DLD1 (cell line): ENCODE measurements around the gene CLDN6.
"Not testable (repeated sequence)": the region's sequence is repeated elsewhere in the genome, so short reads cannot be mapped to it uniquely, and the experiment has no call there.

Source experiments
- in situ Hi-C: cut with HindIII; loops from 2 replicates; pipeline ENCODE4 v1.10.0; 2017; ENCODE audit warnings: low sequenced_read_pairs

CLDN6 gene

DNA sequence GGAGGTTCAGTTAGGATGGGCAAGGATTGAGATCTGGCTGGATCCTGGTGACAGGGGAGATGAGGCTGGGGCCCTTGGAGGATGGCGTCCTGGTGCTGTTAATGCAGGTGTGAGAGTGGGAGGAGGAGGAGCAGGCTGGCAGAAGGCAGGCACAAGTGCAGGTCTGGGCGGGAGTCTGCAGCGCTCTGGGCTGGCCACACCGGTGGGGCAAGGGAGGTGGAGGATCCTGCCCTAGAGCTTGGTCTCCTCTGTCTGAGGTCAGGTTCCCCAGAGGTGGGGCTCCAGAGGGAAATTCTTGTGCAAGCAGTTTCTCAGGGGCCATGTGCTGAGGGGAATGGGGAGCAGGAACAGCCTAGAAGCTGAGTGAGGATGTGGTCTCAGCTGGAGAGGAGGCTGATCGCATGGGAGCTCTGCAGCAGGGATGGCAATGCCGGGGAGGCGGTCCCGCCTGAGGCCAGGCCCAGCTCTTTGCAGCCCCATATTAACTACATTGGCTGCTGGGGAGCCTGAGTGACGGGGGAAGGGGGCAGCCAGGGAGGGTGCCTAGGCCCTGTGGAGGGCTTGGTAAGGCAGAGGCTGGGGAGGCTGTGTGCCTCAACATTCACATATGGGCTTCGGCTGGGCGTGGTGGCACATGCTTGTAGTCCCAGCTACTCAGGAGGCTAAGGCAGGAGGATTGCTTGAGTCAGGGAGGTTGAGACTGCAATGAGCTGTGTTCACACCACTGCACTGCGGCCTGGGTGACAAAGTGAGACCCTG lies 34.8 kb upstream of the CLDN6 start:
- in situ Hi-C loops = not testable (repeated sequence)

DNA sequence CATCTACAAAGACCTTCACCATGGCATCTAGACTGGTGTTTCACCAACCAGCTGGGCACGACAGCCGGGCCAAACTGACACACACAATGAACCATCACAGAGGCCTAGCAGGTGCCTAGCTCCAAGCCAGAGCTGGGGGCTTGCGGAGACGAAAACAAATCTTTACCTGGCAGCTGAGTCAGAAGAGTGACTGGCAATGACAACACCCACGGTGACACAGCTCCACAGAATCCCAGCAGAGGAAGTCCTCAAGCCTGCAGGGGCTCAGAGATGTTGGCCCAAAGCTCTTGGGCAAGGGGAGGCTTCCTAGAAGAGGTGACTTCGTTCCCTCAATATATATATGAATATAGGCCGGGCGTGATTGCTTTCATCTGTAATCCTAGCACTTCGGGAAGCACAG lies 33.5 kb upstream of the CLDN6 start:
- in situ Hi-C loops = no loop called here

DNA sequence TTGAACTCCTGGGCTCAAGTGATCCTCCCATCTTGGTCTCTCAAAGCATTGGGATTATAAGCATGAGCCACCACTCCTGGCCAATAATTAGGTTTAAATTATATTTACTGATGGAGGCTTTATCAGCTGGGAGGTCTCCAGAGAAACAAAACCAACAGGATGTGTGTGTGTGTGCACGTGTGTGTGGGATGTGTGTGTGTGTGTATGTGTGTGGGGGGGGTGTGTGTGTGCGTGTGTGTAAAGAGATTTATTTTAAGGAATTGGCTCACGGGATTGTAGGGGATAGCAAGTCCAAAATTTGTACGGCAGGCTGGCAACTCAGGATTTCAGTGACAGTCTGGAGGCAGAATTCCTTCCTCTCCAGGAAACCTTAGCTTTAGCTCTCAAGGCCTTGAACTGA lies 33.0 kb upstream of the CLDN6 start:
- in situ Hi-C loops = no loop called here

DNA sequence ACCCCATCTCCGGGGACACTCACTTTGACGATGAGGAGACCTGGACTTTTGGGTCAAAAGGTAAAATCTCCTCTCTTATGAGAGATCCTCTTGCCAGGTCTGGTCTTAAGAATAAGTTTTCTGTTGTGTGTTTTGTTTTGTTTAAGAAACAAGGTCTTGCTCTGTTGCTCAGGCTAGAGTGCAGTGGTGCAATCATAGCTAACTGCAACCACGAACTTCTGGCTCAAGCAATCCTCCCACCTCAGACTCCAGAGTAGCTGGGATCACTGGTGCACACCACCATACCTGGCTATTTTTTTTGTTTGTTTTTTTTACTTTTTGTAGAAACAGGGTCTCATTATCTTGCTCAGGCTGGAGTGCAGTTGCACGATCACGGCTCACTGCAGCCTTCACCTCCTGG lies 32.5 kb upstream of the CLDN6 start:
- in situ Hi-C loops = no loop called here

DNA sequence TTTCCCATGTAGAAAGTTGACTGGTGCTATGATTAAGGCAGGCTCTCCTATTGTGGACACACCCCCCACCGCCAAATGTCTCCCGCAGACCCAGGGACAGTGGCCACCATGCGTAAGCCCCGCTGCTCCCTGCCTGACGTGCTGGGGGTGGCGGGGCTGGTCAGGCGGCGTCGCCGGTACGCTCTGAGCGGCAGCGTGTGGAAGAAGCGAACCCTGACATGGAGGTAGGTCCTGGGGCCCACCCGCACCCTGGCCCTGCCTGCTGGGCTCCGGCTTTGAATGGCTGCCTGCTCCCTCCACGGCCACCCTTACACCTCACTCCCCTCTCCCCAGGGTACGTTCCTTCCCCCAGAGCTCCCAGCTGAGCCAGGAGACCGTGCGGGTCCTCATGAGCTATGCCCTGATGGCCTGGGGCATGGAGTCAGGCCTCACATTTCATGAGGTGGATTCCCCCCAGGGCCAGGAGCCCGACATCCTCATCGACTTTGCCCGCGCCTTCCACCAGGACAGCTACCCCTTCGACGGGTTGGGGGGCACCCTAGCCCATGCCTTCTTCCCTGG lies 32.0 kb upstream of the CLDN6 start:
- in situ Hi-C loops = no loop called here

DNA sequence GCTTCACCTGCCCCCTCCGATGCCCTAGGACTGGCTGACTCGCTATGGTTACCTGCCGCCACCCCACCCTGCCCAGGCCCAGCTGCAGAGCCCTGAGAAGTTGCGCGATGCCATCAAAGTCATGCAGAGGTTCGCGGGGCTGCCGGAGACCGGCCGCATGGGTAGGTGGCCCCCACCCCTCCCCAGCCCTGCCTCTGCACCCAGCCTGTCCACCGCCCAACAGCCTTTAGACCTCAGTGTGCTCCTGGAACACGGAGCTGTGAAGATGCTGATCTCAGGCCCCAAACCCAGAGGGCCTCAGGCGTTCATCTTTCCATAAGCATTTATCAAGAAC lies 29.4 kb upstream of the CLDN6 start:
- in situ Hi-C loops = no loop called here

DNA sequence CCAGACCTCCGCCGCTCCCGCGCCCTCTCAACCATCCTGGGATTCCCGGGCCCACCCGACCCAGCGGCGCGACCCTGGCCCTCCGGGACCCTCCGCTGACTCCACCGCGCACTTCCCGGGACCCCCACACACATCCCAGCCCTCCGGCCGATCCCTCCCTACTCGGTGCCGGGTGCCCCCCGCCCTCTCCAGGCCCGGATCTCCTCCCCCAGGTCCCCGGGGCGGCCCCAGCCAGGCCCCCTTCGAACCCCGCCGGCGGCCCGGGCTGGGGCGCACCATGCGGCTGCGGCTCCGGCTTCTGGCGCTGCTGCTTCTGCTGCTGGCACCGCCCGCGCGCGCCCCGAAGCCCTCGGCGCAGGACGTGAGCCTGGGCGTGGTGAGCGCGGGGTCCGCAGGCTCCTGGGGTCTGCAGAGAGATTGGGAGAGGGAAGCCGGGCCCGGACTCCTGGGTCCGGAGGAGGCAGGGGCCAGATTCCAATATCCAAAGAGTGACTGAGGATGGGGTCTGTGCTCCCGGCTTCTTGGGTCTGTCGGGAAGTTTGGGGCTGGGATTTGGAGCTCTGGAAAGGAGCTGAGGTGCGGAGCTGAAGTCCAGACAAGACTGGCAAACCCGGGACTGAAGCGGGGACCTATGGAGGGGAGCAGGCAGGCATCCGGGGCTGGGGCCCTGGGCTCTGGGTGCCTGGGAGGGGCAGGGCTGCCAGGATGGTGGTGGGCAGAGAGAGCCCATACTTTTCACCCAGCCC lies 28.8 kb upstream of the CLDN6 start:
- in situ Hi-C loops = no loop called here

DNA sequence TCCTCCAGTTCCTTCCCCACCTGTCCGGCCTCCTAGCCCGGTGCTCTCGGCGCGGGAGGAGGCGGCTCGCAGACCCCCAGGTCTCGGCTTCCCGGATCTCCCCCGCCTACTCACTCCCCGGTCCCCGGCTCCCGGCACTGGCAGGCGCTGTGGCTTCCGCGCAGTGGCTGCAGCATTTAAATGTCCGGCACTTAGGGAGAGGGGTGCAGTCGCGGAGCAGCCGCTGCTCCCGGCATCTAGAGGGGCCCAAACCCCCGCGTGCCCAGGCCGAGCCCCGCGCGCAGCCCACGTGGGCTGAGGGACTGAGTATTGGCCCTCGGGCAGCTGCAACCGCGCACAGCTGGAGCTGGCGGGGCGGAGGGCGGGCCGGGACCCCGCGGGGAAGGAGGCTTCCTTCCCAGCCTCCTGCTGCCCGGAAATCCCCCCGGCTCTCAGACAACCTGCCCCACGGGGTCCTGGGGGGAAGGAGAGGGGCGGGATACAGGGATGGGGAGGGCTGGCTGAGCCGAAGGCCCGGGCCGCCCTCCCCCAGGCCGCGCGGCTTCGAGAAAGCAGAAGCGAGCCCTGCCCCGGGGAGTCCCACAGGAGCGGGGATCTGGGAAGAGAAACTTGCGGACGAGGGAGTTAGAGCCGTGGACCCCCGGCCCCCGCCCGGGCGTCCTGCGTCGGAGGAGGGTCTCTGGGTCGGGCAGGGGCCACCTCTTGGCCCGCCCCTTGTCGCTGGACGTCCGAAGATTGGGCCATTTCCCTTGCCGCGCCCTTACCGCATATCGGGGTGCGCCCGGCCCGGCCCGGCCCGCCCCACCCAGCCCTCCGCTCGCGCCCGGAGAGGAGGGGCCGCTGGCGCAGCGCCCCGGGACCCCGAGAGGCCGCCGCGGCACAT lies 28.0 kb upstream of the CLDN6 start, which contains the start of gene MMP25:
MMP25 (plus strand) TSS at position 804 of the 883 bp plus-strand sequence. CDS start 357 bp downstream, outside the sequence.
- in situ Hi-C loops = no loop called here

DNA sequence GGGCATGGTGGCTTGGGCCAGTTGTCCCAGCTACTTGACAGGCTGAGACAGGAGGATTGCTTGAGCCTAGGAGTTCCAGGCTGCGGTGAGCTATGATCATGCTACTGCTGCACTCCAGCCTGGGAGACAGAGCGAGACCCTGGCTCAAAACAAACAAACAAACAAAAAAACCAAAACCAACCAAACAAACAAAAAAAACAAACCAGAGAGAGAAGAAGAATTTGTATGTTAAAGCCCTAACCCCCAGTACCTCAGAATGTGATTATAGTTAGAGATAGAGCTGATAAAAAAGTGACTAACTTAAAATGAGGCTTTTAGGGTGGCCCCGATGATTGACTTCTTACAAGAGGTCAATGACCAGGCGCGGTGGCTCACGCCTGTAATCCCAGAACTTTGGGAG lies 26.7 kb upstream of the CLDN6 start:
- in situ Hi-C loops = no loop called here

DNA sequence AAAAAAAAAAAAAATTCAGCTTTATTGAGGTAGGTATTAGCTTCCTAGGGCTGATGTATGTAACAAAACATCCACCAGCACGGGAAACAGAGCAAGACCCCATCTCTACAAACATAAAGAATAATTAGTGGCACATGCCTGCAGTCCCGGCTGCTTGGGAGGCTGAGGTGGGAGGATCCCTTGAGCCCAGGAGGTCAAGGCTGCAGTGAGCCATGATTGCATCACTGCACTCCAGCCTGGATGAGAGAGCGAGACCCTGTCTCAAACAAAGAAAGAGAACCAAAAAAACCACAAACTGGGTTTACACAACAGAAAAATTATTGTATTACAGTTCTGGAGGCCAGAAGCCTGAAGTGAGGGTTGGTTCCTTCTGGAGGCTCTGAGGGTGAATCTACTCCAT lies 24.4 kb upstream of the CLDN6 start:
- in situ Hi-C loops = no loop called here

DNA sequence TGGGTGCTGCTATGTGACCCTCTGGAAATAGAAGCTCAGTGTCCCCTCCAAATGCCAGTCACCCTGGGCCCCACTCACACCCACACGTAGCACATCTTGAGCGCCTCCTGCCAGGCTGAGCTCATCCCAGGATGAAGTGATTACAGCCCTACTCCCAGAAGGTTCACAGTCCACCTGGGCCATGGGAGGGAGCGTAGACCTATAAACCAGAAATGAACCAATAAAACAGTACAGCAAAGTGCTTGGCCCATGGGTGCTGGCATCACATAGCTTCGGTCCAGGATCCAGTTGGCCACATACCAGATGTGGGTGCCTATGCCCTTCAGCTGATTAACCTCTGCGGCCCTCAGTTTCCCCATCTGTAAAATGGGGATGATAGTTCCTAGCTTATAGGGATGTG lies 20.9 kb upstream of the CLDN6 start:
- in situ Hi-C loops = no loop called here

DNA sequence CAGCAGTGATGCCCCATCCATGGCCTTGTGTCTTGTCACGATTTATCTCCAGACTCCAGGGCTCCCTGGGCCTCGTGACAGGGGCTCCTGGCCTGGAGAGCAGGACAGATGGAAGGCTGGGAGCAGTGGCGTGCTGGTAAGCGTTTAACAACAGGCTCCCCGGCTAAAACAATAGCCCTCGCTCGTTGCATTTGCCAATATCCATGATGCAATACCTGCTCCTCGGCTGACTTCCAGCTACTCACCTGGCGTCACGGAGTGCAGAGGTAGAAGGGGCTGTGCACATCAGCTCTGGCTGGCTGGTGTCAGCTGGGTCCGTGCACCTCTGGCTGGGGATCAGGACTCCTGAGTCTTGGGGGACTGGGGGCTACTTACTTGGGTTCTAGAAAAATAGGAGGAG lies 20.3 kb upstream of the CLDN6 start:
- in situ Hi-C loops = no loop called here

DNA sequence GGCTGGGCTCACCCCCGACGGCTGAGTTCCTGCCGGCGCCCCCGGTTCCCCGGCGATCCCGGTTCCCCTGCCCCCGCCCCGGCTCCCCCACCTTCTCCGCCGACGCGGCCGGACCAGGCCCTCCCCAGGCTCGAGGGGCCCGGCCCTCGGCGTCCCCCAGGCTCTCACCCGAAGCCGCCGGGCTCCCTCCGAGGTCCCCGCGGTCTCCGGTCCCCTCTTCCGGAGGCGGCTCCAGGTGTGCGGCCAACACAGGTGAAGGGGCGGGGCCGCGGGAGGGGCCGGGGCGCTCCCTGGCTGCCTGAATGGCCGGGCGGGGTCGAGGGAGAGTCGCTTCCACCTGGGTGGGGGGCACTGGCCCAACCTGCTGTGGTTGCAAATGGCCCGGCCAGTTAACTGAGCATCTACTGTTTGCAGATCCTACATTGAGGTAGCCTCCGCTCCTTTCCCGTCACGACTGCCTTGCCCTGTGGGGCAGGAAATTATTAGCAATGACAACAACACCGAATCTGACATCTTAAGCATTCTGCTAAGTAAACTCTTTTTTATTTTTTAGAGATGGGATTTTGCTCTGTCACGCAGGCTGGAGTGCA lies 18.8 kb upstream of the CLDN6 start, which contains the start of gene BICDL2:
BICDL2 (minus strand) TSS at position 219 of the 590 bp plus-strand sequence. CDS start 1,448 bp downstream, outside the sequence.
- in situ Hi-C loops = no loop called here

DNA sequence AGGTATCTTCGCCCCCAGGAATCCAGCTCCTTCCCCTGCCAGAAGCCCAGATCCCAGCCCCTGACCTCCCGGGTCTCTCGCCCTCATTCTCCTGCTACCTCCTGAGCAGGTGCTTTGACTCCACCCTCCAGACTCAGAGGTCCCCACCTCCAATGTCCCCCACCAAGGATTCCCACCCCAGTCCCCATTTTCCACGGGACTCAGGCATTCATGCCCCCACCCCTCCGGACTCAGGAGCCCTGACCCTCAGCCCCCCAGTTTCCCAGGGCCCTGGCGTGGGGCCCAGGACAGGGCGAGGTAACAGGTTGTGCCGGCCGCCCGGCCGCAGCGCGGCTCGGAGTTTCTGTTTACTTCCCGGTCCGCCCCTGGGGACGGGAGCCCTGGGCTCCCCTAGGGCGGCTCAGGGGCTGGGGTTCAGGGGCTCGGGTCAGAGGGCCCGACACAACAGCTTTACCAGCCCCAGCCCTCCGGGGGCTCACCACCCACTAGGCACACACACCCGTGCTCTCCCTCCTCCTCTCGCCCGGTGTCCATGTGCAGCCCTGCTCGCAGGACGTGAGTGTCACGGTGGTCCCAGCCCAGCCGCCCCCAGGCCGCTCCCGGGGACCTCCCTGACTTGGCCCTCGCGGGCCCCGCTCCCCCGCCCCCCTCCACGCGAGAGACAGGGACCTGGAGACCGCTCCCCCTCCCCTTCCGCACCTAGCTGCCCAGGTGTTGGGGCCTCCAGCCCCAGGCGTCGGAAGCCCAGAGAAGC lies 18.2 kb upstream of the CLDN6 start:
- in situ Hi-C loops = no loop called here

DNA sequence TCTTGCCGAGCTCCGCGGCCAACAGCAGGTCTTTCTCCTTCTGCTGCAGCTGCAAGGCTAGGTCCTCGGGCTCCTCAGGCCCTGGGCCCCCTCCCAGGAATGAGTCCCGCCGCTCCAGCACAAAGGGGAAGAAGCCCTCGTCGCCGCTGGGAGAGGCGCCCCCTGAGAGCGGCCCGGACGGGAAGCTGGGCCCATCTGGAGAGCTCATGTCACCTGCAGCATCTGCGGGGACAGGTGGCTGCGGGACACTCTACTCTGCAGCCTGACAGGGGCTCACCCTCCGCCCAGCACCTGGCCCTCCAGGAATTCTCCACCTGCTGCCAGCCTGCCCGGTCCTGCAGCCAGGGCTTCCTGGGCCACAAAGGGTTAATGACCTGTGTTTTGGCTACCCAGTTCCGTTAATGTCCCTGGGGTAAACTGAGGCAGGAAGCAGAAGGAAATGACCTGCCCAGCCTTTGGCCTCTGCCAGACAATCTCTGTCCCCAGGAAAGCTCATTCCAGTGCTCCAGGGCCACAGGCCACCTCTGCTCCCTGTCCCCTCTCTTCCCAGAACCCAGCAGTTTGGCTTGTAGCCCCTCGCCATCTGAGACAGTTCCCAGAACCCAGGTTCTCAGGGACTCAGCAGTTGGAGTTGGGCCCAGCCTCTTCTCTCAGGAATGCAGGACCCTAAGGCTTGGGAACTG lies 17.4 kb upstream of the CLDN6 start:
- in situ Hi-C loops = no loop called here

DNA sequence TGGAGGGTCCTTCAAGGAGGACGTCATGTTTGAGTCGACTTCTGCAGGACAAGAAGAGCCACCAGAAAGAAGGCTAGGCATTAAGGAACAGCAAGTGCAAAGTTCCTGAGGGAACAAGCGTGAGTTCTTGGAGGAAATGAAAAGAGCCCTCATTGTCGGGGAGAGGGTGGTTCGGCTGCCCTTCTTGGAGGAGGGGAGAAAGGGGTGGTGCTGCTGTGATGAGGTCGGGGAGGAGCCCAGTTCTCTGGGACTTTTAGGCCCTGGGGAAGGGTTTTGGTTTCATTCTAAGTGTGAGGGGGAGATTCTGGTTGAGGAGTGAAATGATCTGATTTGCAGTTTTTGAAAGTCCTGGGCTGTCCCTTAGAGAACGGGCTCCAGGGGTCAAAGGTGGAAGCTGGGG lies 14.6 kb upstream of the CLDN6 start:
- in situ Hi-C loops = no loop called here

DNA sequence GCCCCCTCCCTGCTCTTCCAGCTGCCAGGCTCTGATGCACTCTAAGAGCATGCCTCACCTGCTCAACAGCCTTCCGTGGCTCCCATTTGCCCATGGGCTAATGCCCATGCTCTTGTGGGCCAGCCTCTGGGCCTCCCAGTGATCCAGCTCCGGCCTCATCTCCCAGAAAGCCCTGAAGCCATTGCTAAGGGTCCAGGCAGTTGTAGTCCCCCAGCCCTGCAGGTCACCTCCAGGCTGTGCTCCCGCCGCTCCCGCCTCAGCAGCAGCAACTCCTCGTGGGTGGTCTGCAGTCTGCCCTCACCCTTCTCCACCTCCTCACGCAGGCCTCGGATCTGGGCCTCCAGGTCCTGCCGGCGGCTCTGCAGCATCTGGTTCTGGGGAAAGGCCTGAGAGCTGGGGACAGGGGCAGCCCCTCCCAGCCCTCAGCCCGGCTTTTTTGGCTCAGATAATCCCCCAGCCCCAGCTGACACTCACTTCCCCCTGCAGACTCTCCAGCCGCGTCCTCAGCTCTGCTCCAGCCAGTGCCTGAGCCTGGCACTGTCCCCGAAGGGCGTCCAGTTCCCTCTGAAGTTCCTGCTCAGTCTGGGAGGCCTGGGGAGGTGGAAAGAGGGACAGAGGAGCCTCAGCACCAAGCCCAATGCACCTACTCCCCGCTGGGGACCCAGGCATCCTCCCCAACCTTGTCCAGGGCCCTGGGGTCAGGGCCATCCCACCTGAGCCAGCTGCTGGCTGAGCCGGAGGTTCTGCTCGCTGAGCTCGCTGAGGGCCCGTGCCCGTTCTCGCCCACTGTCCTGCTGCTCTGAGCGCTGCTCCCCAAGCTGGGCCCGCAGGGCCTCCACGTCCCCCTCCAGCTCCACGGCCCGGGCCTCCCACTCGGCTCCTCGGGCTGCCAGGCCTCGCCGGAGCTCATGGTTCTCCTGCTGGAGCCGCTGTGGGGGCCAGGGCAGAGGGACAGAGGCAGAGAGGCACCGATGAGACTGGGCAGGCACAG lies 12.5 kb upstream of the CLDN6 start:
- in situ Hi-C loops = no loop called here

DNA sequence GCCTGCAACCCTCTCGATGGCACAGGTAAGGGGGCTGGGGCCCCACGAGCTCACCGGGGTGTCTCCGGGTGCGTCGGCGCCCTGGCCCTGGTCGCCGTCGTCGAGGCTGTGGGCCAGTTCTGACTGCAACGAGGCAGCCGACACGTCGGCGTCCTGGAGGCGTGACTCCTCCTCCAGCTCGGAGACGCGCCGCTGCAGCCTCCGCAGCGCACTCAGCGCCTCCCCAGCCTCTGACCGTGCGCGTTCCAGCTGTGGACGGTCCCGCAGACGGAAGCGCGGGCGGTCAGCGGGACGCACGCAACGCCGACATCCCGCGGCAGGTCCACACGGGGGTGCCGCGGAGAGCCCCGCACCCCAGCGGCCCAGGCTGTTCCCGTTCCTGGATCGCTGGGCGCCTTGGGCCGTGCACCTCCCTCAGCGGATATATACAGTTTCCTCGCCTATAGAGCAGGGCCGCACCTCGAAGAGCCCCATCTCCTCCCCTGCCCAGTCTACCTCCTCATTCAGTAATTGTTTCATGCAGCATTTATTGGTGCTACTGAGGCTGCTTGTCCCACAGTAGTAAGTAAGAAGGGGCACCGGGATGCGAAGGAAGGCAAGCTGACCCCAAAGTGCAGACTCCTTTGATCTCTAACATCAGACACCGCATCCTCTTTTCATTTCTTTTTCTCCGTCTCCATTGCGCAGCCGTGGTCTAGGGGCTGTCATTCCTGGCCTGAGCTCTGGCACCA lies 11.7 kb upstream of the CLDN6 start:
- in situ Hi-C loops = no loop called here
